Transverse colon (tissue), 4 donors: ENCODE results near the gene UBXN10.

Experiments
- POLR2AphosphoS5 ChIP-seq, 3 donors: sonication (generic); formaldehyde crosslinking; IDR thresholded peaks; one replicate each; pipeline ENCODE4 v1.6.1; 2016; ENCODE audit warnings: antibody characterized with exemption in 3 of 3
- TF ChIP-seq, protein P1 (sequence below), 5 experiments: fragments of 200-600 bp in 3 of 5; fragments of 450-650 bp in 2 of 5; sonication (generic) in 3 of 5; IDR thresholded peaks; 1 replicate in 2 of 5; 2 replicates in 3 of 5; pipeline ENCODE4 v1.5.1; 2016 to 2017; ENCODE audit warnings: antibody characterized with exemption in 5 of 5, inconsistent platforms in 3 of 5, mild to moderate bottlenecking in 2 of 5, moderate library complexity in 1 of 5

GRCh38 chr1:20165522-20165951, 20.4 kb upstream of the UBXN10 start:
- TF ChIP-seq, protein P1, sequence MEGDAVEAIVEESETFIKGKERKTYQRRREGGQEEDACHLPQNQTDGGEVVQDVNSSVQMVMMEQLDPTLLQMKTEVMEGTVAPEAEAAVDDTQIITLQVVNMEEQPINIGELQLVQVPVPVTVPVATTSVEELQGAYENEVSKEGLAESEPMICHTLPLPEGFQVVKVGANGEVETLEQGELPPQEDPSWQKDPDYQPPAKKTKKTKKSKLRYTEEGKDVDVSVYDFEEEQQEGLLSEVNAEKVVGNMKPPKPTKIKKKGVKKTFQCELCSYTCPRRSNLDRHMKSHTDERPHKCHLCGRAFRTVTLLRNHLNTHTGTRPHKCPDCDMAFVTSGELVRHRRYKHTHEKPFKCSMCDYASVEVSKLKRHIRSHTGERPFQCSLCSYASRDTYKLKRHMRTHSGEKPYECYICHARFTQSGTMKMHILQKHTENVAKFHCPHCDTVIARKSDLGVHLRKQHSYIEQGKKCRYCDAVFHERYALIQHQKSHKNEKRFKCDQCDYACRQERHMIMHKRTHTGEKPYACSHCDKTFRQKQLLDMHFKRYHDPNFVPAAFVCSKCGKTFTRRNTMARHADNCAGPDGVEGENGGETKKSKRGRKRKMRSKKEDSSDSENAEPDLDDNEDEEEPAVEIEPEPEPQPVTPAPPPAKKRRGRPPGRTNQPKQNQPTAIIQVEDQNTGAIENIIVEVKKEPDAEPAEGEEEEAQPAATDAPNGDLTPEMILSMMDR (IDR thresholded peaks at IDR 0.05), result peak in 4 of 5 experiments; percentile 23 to 49 (median 28)
- TF ChIP-seq POLR2AphosphoS5 (IDR thresholded peaks at IDR 0.05), result no peak
